ENCODE results near the gene CYP2U1. TPM values are rescaled to one million over a fixed set of nuclear protein-coding genes. Genes with fewer than 3 reads are reported as not detected.

The CYP2U1 gene
- total RNA-seq, 2 donors from 2014 or later = 19.6 to 21.1 TPM

DNA sequence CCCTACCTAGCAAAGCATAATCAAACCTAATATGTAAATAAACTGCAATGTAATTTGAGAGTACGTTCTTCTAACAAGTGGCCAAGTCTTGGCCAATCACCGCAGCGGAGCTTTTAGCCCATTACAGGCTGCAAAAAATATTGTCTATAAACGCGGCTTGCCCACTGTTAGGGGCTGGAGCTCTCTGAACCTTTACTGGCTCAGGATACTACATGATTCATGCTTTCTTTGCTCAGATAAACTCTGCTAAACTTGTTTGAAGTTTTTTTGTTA is 57.4 kb downstream of the CYP2U1 start:
- peak overlapping the region; percentile 90 to 97 for H3K27ac ChIP-seq
- no peaks in the 10 kb centered on the region for H3K36me3 ChIP-seq
- ATAC-seq (ENCODE audit: insufficient number of reproducible peaks, low FRiP score, low read depth) = no peak
- H3K27me3 ChIP-seq (replicated peaks; ENCODE audit: insufficient read depth) = no peaks in the 10 kb centered on the region
- H3K9me3 ChIP-seq = no peaks in the 10 kb centered on the region
- TF ChIP-seq, protein P1, sequence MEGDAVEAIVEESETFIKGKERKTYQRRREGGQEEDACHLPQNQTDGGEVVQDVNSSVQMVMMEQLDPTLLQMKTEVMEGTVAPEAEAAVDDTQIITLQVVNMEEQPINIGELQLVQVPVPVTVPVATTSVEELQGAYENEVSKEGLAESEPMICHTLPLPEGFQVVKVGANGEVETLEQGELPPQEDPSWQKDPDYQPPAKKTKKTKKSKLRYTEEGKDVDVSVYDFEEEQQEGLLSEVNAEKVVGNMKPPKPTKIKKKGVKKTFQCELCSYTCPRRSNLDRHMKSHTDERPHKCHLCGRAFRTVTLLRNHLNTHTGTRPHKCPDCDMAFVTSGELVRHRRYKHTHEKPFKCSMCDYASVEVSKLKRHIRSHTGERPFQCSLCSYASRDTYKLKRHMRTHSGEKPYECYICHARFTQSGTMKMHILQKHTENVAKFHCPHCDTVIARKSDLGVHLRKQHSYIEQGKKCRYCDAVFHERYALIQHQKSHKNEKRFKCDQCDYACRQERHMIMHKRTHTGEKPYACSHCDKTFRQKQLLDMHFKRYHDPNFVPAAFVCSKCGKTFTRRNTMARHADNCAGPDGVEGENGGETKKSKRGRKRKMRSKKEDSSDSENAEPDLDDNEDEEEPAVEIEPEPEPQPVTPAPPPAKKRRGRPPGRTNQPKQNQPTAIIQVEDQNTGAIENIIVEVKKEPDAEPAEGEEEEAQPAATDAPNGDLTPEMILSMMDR (IDR thresholded peaks at IDR 0.05) = no peak
- no peak for DNase-seq (ENCODE audit: low spot score)
- H3K4me1 ChIP-seq (ENCODE audit: control insufficient read depth in 1 of 2, low read depth in 2 of 2) = peaks cover 24 to 56% of the 10 kb centered on the region in 2 donors
- peak overlapping the region; percentile 93 for H3K4me3 ChIP-seq

DNA sequence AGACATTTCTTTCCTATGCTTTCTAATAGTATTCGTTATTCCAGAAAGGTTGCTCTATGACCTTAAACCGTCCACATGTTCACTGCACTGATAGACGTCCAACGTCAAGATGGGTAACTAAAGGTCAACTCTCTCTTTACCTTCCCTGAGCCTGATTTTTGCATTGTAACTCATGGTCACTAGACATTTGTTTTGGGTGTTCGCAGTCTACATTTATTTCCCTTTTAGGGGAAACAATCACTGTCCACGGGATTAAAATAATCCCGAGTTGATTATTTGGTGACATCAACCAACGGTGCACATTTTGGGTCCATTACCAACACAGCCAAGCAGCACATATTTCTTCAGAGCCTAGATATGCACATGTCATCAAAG is 57.8 kb downstream of the CYP2U1 start:
- peak overlapping the region; percentile 93 for H3K4me3 ChIP-seq
- H3K27me3 ChIP-seq (replicated peaks; ENCODE audit: insufficient read depth) = no peaks in the 10 kb centered on the region
- H3K27ac ChIP-seq = peak overlapping the region; percentile 90 to 97
- no peaks in the 10 kb centered on the region for H3K36me3 ChIP-seq
- DNase-seq (ENCODE audit: low spot score) = no peak
- H3K4me1 ChIP-seq (ENCODE audit: control insufficient read depth in 1 of 2, low read depth in 2 of 2) = peaks cover 29 to 60% of the 10 kb centered on the region in 2 donors
- no peaks in the 10 kb centered on the region for H3K9me3 ChIP-seq
- peak; percentile 52 for ATAC-seq (ENCODE audit: insufficient number of reproducible peaks, low FRiP score, low read depth)
- TF ChIP-seq, protein P1 (IDR thresholded peaks at IDR 0.05) = no peak

DNA sequence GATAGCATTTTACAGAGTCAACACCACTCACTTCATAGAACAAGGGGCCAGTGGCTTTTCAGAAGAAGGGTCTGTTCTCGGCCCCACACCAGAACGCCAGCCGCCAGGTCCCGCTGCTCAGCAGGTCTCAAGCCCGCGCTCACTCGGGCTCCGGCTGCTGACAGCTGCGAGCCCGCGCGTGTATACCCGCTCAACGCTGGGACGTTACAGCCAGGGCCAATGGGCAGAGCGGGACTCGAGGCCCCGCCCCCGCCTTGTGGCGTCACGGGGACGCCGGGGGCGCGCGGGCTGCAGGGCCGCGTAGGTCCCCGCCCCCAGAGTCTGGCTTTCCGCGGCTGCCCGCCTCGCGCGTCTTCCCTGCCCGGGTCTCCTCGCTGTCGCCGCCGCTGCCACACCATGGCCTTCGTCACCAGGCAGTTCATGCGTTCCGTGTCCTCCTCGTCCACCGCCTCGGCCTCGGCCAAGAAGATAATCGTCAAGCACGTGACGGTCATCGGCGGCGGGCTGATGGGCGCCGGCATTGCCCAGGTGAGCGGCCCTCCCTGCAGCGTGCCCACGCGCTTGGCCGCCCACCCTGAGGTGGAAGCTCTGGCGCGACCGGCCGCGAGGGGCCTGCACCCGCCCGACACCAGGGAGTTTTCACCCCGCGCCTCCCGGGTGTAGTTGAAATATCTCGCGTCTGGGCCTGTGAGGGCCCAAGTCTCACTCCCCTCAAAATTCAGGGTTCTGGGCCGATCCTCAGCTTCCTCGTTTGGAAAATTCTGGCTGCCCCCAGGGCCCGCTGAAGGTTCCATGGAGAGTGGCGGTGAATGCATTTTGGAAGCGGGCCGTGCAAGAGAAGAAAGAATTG is 58.4 kb downstream of the CYP2U1 start, which contains the start of gene HADH:
HADH (plus strand) TSS at position 353 of the 850 bp plus-strand sequence; CDS start at position 397, 44 bp downstream.
- Histone ChIP-seq H3K27me3 (replicated peaks; ENCODE audit: insufficient read depth) (no peaks in the 10 kb centered on the region), H3K27ac (peak within 1 kb of the TSS; percentile 90 to 97), H3K9me3 (no peaks in the 10 kb centered on the region), H3K4me1 (ENCODE audit: control insufficient read depth in 1 of 2, low read depth in 2 of 2) (peaks cover 35 to 67% of the 10 kb centered on the region in 2 donors), H3K36me3 (no peaks in the 10 kb centered on the region), H3K4me3 (peak within 1 kb of the TSS; percentile 93)
- TF ChIP-seq, protein P1 (IDR thresholded peaks at IDR 0.05) = no peak
- DNase-seq (ENCODE audit: low spot score) = peak; percentile 69
- ATAC-seq (ENCODE audit: insufficient number of reproducible peaks, low FRiP score, low read depth) = peak; percentile 96

DNA sequence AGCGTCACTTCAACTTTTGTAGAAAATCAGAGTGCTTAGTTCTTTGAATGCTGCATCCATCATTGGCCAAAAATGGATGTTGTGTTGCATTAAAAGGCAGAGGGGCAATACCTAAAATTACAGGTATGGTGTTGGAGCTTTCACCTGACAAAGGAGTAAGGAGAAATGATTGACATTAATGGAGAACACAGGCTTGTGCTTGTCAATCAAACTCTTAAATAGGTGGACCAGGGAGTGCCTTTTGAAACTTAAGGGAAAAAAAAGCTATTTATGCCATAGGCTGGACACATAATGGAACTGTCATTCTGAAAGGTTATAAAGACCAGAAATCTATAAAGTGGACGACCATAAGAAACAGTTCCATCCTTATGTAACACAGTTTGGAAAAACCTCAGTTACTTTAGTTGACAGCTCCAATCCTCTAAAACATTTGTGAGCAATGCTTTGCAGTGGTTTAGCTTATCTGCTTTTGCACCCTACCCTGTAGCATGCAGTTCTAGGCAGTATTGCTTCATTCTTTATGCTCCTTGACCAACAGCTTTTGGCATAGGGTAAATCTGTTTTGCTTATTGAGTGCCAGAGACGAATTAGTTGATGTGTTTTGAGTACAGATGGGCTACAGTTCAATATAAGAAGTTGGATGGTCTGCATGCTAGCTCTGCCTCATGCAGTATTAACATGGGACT is 60.7 kb downstream of the CYP2U1 start:
- H3K27me3 ChIP-seq (replicated peaks; ENCODE audit: insufficient read depth) = no peaks in the 10 kb centered on the region
- DNase-seq (ENCODE audit: low spot score) (no peak), ATAC-seq (ENCODE audit: insufficient number of reproducible peaks, low FRiP score, low read depth) (no peak)
- no peaks in the 10 kb centered on the region for H3K9me3 ChIP-seq
- H3K4me3 ChIP-seq = peak overlapping the region; percentile 93
- no peaks in the 10 kb centered on the region for H3K36me3 ChIP-seq
- TF ChIP-seq, protein P1 (IDR thresholded peaks at IDR 0.05) = no peak
- H3K4me1 ChIP-seq (ENCODE audit: control insufficient read depth in 1 of 2, low read depth in 2 of 2) = peaks cover 38 to 86% of the 10 kb centered on the region in 2 donors
- peak overlapping the region; percentile 13 to 90 for H3K27ac ChIP-seq

DNA sequence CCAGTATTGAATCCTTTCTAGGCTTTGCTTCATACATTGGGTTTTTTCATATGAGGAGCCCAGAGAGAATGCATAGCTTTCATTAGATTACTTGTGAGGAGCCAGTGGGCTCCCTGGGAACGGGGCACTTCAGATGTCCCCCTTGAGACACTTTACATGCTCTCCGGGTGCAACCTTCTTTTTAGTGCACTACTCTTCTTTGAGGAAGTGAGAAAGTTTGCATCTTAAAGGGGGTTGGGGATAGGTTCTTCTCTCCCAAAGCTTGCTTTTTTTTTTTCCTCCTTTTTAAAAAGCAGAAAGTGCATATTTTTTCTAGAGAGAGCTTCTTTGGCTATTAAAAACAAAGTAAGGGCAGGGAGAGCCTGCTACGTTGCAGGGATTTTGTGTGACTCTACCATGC is 62.6 kb downstream of the CYP2U1 start:
- DNase-seq (ENCODE audit: low spot score) = no peak
- Histone ChIP-seq H3K4me3 (peak overlapping the region; percentile 25), H3K36me3 (no peaks in the 10 kb centered on the region), H3K27ac (peak overlapping the region; percentile 6 to 90), H3K4me1 (ENCODE audit: control insufficient read depth in 1 of 2, low read depth in 2 of 2) (peaks cover 41 to 84% of the 10 kb centered on the region in 2 donors), H3K9me3 (no peaks in the 10 kb centered on the region), H3K27me3 (replicated peaks; ENCODE audit: insufficient read depth) (no peaks in the 10 kb centered on the region)
- ATAC-seq (ENCODE audit: insufficient number of reproducible peaks, low FRiP score, low read depth) = no peak
- TF ChIP-seq, protein P1 (IDR thresholded peaks at IDR 0.05) = no peak

All from thoracic aorta (tissue), 2 donors.